Measurements from ENCODE around the gene SRPK2. TPM values are rescaled to one million over a fixed set of nuclear protein-coding genes. Genes with fewer than 3 reads are reported as not detected.

SRPK2 gene
- total RNA-seq, 1 donor from 2014 or later, result 47.1 TPM

DNA sequence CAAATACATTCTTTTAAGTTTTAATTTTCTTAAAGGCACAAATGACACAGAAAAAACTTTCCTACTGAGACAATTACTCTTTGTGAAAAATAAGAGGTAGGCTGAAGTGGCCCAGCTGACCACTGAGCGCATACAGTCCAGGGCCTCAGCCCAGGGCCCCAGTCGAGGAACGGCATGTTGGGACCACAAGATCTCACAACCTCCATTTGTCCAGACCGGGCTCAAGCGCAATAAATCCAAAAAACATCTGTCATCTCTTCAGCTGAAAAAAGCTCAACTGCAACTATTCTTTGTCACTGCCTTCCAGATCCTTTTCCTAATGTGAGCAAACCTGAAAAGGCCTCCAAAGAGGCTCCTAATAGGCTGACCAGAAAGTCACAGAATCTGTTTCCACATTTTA, 165.8 kb downstream of the SRPK2 start:
- no peaks in the 10 kb centered on the region for H3K36me3 ChIP-seq
- intact Hi-C loops (cut with DNase I), result no loop called here
- no peaks in the 10 kb centered on the region for H3K9me3 ChIP-seq
- H3K4me3 ChIP-seq, result no peak overlapping the region
- H3K27me3 ChIP-seq, result no peaks in the 10 kb centered on the region
- peaks cover 47% of the 10 kb centered on the region for H3K4me1 ChIP-seq
- TF ChIP-seq, protein P1, sequence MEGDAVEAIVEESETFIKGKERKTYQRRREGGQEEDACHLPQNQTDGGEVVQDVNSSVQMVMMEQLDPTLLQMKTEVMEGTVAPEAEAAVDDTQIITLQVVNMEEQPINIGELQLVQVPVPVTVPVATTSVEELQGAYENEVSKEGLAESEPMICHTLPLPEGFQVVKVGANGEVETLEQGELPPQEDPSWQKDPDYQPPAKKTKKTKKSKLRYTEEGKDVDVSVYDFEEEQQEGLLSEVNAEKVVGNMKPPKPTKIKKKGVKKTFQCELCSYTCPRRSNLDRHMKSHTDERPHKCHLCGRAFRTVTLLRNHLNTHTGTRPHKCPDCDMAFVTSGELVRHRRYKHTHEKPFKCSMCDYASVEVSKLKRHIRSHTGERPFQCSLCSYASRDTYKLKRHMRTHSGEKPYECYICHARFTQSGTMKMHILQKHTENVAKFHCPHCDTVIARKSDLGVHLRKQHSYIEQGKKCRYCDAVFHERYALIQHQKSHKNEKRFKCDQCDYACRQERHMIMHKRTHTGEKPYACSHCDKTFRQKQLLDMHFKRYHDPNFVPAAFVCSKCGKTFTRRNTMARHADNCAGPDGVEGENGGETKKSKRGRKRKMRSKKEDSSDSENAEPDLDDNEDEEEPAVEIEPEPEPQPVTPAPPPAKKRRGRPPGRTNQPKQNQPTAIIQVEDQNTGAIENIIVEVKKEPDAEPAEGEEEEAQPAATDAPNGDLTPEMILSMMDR (IDR thresholded peaks at IDR 0.05), result no peak
- TF ChIP-seq POLR2A (IDR thresholded peaks at IDR 0.05), result no peak
- TF ChIP-seq POLR2AphosphoS5 (IDR thresholded peaks at IDR 0.05; ENCODE audit: insufficient read depth in 1 of 2, low read depth in 1 of 2), result no peak
- DNase-seq (ENCODE audit: extremely low spot score in 2 of 2), result no peak
- no peak overlapping the region for H3K27ac ChIP-seq

DNA sequence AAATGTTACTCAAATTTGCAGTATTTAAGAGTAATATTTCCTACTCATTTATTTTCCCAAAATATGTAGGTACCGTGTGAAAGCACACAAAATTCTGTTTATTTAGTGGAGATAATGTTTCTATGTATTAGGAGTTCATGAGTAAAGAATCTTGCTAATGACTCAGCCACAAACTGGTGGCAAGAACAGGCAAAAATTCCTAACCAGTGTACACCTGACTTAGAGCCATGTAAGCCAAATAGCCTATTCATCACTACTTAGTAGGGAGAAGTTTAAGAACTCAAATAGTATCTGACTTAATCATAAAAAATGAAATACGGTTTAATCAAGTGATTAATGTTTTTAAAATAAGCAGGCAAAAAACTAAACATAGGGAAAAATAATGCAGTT, 169.0 kb downstream of the SRPK2 start:
- H3K27ac ChIP-seq, result no peak overlapping the region

DNA sequence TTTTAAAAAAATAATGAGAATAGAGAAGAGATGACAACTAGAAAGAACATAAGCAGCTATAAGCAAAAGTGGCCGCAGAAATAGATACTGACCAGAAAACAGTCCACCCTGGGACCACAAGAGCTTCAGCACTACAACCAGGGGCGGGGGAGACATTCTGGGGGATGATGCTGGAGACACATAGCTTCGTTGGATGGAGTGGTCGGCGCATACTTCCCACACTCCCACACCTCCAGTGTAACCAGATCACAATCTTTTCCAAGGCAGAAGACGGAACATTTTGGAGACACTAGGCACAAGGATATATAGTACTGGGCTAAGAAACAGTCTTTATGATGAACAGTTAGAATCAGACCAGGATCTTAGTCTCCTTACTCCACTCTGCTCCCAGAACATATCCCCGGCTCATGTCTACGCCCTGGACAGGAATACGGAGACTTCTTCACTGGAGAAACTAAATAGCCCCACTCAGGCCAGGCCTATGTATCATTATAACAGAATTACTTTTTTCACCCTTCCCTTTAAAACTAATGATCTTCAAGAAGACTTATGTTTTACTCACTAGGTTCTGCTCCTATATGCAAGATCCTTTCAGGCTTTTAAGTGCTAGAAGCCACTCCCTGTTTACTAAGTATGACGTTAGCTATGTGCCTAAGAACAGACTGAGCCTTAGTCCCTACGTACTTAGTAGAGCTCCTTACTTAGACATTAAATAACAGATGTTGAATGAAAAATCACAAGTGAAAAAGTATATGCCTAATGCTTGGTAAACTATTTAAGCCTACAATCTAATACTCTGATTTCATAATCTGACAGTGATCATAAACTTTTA, 169.6 kb downstream of the SRPK2 start:
- H3K27me3 ChIP-seq, result no peaks in the 10 kb centered on the region
- H3K9me3 ChIP-seq, result no peaks in the 10 kb centered on the region
- peaks cover 38% of the 10 kb centered on the region for H3K4me1 ChIP-seq
- TF ChIP-seq POLR2A (IDR thresholded peaks at IDR 0.05), result no peak
- TF ChIP-seq, protein P1 (IDR thresholded peaks at IDR 0.05), result no peak
- TF ChIP-seq POLR2AphosphoS5 (IDR thresholded peaks at IDR 0.05; ENCODE audit: insufficient read depth in 1 of 2, low read depth in 1 of 2), result no peak
- H3K27ac ChIP-seq, result no peak overlapping the region
- intact Hi-C loops (cut with DNase I), result no loop called here
- H3K36me3 ChIP-seq, result no peaks in the 10 kb centered on the region
- no peak for DNase-seq (ENCODE audit: extremely low spot score in 2 of 2)
- no peak overlapping the region for H3K4me3 ChIP-seq

More for the DNA sequence above, 169.0 kb downstream of the SRPK2 start:
- no peaks in the 10 kb centered on the region for H3K36me3 ChIP-seq
- no peaks in the 10 kb centered on the region for H3K9me3 ChIP-seq
- H3K27me3 ChIP-seq, result no peaks in the 10 kb centered on the region
- TF ChIP-seq POLR2A (IDR thresholded peaks at IDR 0.05), result no peak
- TF ChIP-seq POLR2AphosphoS5 (IDR thresholded peaks at IDR 0.05; ENCODE audit: insufficient read depth in 1 of 2, low read depth in 1 of 2), result peak in 1 of 2 donors; percentile 67
- intact Hi-C loops (cut with DNase I), result no loop called here
- H3K4me1 ChIP-seq, result peaks cover 44% of the 10 kb centered on the region
- no peak for DNase-seq (ENCODE audit: extremely low spot score in 2 of 2)
- H3K4me3 ChIP-seq, result no peak overlapping the region

DNA sequence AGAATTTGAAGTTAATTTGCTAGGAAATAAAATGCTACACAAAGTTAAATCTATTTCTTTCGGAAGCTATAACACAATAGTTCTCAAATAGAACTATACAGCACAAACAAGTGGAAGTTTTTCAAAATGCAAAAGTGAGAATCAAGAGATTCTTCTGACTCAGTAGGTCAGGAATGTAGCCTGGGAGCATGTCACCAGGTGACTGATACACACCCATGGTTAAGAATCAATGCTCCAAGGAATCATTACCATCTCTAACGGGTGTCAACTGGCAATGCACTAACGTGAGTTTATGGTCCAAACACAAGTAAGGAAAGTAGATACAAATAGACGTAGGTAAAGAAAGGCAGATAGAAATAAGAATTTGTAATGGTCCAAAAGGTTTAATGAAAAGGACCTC, 170.5 kb downstream of the SRPK2 start:
- TF ChIP-seq POLR2AphosphoS5 (IDR thresholded peaks at IDR 0.05; ENCODE audit: insufficient read depth in 1 of 2, low read depth in 1 of 2), result peak in 1 of 2 donors; percentile 67
- TF ChIP-seq, protein P1 (IDR thresholded peaks at IDR 0.05), result no peak
- TF ChIP-seq POLR2A (IDR thresholded peaks at IDR 0.05), result no peak
- H3K36me3 ChIP-seq, result no peaks in the 10 kb centered on the region
- intact Hi-C loops (cut with DNase I), result no loop called here
- H3K27me3 ChIP-seq, result no peaks in the 10 kb centered on the region
- H3K9me3 ChIP-seq, result no peaks in the 10 kb centered on the region
- no peak overlapping the region for H3K4me3 ChIP-seq
- peaks cover 37% of the 10 kb centered on the region for H3K4me1 ChIP-seq
- H3K27ac ChIP-seq, result no peak overlapping the region
- no peak for DNase-seq (ENCODE audit: extremely low spot score in 2 of 2)

DNA sequence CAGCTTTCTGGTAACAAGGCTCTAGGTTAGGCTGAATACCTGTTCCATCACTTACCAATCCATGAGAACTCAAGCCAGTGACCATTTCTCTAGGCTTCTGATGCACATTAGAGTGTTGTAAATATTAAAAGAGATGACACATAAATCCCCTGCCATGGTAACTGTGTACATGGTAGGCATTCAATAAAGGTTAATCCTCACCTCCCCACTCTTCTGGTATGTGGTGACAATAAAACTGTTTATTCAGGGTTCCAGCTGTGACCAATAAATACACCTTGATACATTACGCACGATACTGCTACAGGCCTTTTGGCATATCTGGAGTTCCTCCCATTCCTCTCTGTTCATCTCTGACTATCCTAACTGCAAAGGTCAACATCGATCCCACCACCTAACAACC, 171.9 kb downstream of the SRPK2 start:
- Histone ChIP-seq H3K27ac (no peak overlapping the region), H3K27me3 (no peaks in the 10 kb centered on the region), H3K4me1 (peaks cover 30% of the 10 kb centered on the region), H3K9me3 (no peaks in the 10 kb centered on the region), H3K36me3 (no peaks in the 10 kb centered on the region), H3K4me3 (no peak overlapping the region)
- no peak for TF ChIP-seq POLR2A (IDR thresholded peaks at IDR 0.05)
- TF ChIP-seq, protein P1 (IDR thresholded peaks at IDR 0.05), result no peak
- TF ChIP-seq POLR2AphosphoS5 (IDR thresholded peaks at IDR 0.05; ENCODE audit: insufficient read depth in 1 of 2, low read depth in 1 of 2), result no peak
- DNase-seq (ENCODE audit: extremely low spot score in 2 of 2), result no peak
- intact Hi-C loops (cut with DNase I), result no loop called here
